HG03045 (cell line): ENCODE measurements around the gene DLEU7.

ENCODE experiments used
- ATAC-seq: cut with Tn5 transposase; IDR thresholded peaks from one replicate; pipeline ENCODE4 v1.9.1; 2021; ENCODE audit warnings: mild to moderate bottlenecking, moderate library complexity; ENCODE audit not compliant: unreplicated experiment

DLEU7 gene

DNA sequence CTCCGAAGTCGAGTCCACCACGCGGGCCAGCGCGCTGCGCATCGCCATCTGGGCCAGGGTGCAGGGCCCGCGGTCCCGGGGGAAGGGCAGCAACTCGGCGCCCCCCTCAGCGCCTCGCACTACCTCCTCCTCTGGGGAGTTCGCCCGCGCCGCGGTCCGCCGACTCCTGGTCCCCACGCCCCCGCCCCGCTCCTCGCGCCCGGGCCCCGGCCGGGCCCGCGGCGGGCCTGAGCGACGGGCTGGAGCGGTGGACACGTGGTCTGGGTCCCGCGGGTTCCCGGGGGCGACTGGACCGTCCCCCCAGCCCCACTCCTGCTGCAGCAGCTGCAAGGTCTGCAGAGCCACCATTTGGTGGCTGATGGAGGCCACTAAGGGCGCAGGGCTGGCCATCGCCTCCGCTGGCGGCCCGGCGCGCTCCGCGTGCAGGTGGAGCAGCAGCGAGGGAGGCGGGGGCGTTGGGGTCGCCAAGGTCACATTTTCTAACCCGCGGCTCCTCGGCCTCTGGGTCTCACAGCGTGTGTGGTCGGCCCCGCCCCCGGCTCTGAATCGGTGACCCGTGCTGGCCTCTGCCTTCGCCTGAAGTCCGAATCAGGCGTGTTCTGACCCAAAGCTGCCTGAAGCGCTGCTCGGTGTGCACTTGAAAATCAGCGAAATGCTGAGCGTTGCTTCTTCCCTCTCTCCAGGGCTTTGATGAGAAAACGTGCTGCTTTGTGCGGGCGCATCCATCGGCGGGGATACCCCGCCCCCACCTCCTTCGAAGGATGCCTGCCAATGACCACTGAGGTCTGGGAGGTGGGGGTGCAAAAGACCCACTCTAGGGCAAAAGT is at the start of gene DLEU7:
DLEU7 (minus strand) TSS at position 436 of the 827 bp plus-strand sequence; CDS start at position 390, 46 bp downstream.
- no peak for ATAC-seq

DNA sequence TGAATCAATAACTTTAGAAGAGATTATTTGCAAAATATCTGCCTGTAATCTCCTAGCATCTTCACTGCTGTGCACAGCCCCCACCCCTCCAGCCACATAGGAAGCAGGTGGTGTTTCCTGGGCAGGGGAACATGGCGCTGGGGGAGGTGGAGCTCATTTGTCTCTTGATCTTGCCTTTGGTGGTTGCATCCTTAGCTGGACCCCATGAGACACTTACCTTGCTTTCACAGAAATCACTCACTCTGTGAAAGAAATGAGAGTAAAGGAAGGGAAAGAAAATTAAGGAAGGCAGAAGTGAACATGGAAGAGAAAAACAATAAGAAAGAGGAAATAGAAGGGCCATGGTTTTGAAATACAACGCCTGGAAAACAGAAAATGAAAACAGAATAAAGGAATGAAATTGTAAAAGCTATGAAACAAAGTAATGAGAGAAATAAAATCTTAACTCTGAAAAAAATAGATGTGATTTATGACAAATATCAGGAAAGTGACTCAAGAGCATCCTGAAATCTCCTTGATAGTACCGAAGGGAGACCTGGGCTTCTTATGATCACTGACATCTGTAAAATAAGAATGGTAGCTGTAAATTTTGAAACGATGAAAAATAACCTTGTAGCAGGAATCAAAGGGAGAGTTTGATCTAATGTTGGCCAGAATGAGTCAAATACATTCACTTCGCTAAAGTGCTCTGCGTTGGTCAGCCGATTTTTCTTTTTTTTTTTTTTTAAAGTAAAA is 48.9 kb upstream of the DLEU7 start:
- ATAC-seq, result no peak

DNA sequence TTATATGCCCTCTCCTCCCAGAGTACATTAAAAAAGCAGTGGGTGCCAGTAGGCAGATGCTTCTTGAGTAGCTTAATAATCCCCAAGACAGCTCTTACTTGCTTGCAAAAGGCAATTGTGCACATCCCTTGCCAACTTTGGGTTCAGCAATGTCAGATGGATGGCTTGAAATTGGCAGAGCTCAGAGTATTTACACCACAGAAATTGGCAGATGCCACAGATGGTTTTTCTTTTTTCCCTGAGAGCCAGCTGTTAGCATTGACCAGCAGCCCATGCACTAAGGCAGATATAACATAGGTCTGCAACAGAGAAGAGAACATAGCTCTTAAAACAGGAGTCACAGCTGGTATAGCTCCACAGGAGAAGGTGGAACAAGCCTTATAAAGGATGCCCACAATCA is 47.7 kb upstream of the DLEU7 start:
- no peak for ATAC-seq

DNA sequence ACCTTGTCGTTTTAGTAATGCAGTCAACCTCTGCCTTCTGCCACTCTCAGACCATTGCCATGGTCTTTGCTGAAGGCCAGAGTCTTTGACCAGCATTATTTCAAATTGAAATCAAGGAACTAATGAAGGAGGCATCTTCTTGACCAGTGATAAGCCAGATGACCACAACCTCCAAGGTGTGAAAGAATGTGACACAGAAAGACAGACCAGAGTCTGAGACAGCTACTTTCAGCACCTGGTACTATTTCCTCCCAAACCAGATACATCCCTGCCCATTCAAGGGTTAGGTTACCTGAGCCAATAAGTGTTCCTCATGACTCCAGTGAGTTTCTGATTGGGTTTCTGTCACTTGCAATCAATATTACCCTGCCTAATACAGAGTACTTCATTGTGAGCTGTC is 45.8 kb upstream of the DLEU7 start:
- no peak for ATAC-seq

DNA sequence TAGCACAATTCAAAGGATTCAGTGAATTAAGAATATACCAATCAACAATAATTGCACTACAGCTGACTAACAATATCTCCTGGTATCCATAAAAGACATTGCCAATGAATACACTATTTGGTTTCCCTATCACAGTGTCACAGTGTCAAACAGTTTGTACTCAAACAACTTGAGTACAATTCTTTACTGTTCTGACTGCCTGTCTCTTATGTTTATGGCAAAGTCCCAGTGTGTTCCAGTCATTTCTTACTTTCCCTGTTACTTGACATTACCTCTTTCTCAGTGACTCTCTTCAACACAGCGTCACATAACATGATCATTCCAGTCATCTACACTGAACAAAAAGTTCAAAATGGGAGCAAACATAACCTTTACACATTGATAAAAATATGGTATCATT is 44.9 kb upstream of the DLEU7 start:
- ATAC-seq, result no peak

DNA sequence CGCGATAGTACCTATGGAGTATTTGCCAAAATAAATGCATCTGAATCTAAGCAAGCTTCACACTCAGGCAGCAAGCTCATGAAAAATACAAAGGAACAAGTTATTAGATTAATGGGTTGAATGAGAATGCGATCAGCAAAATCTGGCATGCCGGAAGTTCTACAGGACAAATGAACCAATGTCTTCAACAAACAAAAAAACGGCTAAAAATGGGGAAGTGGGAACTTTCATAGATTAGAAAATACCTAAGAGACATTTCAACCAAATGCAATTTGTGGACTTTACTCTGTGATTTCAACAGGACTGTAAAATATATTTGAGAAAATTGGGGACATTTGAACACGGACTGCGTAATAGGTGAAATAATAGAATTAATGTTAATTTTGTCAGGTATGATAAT is 43.7 kb upstream of the DLEU7 start:
- ATAC-seq, result no peak

DNA sequence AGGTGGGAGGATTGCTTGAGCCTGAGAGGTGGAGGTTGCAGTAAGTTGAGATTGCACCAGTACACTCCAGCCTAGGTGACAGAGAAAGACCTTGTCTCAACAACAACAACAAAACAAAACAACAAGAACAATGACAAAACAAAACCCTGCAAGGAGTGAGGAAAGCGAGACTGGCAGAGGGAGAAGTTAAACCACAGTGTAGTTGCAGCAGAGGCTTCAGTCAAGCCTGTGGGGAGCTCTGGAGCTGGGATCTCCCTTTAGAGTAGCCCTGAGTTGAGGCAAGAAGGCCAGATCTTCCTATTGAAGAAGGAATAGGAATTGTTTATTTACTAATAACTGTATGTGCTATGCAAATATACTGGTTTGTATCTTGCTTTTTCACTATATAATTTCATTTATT is 40.8 kb upstream of the DLEU7 start:
- ATAC-seq, result no peak

DNA sequence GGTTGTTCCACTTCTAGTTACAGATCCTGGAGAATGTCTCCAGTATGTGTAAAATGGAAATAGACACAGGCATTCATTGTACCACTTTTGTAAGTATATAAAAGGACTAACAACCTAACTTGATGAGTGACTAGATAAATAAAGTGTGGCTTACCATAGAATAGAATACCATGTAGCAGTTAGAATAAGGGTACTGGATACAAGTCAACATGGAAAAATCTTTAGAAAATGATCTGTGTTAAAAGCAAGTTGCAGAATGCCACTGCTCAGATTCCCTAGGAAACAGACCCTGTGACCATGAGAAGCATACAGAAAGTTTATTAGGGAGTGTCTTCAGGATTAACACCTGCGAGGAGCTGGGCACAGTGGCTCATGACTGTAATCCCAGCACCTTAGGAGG is 40.2 kb upstream of the DLEU7 start:
- no peak for ATAC-seq

DNA sequence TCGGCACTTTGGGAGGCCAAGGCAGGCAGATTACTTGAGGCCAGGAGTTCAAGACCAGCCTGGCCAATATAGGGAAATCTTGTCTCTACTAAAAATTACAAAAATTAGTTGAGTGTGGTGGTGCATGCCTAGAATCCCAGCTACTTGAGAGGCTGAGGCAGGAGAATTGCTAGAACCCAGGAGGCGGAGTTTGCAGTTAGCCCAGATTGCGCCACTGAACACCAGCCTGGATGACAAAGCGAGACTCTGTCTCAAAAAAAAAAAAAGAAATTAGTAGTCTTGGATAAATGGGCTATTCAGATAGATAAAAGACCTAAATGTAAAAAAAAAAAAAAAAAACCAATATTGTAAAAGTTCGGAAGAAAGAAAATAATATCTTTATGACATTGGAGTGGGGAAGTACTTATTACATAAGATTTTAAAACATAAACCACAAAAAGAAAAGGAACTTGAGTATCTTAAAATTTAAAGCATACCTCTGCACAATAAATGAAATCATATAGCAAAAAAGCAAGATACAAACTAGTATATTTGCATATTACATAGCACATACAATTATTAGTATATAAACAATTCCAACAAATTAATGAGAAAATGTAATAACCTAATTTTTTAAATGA is 39.4 kb upstream of the DLEU7 start:
- ATAC-seq, result no peak

DNA sequence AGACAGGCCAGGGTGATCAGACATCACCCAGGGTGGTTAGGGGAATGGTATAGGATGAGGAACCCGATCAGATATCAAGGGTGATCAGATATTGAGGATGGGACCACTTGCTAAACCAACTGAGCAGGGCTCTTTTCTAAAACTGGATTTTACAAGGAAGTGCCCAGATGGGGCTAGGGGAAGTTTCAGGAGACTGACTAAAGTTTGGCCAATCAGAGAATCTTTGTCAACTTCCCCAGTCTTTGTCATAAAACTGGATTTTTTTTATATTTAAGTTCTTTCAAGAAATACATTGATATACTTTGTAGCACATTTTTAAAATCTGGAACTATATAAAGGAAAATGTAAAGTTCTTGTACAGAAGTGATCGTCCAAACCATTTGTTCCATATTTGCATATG is 30.5 kb upstream of the DLEU7 start:
- ATAC-seq, result no peak

DNA sequence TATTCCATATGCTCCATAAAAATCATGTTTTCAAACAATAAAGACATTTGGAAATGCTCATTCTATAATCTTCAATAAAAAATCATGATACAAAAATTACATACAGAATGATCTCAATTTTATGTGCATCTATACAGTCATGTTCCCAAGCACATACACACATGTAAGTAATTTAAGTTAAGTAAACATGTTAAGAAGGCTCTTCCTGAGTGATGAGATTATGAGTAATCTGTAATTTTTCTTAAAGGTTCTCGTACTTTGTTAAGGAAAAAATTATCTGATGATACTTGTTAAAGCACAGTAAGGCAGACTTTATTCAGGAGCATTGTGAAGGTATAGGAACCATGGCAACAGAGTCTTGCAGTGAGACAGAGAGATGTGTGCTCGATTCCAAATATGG is 30.0 kb upstream of the DLEU7 start:
- no peak for ATAC-seq

DNA sequence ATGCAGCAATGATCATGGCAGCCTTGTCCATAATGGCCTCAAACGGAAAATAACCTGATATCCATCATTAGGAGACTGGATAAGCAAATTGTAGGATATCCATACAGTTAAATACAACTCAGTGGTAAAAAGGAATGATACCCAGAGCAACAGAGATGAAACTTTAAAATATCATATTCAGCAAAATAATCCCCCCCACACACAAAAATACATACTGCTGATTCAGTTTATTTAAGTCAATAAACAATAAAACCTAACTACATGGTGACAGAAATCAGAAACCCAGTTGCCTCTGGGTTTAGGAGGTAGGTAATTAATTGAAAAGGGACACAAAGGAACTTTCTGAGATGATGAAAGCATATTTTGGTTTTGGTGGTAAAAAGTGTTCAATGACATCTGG is 27.9 kb upstream of the DLEU7 start:
- ATAC-seq, result no peak

DNA sequence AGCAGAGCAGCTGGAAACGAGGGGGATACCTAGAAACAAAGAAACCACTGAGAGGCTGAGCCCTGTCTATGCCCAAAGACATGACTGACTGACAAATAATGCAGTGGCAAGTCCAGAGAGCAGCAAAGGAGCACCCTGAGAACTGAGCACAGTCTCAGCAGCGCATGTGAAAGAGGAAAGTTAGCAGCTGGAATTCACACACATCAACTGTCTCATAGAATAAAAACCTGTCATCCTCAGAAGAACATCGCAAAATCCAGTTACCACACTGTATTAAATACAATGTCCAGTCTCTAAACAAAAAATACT is 24.1 kb upstream of the DLEU7 start:
- ATAC-seq, result no peak

DNA sequence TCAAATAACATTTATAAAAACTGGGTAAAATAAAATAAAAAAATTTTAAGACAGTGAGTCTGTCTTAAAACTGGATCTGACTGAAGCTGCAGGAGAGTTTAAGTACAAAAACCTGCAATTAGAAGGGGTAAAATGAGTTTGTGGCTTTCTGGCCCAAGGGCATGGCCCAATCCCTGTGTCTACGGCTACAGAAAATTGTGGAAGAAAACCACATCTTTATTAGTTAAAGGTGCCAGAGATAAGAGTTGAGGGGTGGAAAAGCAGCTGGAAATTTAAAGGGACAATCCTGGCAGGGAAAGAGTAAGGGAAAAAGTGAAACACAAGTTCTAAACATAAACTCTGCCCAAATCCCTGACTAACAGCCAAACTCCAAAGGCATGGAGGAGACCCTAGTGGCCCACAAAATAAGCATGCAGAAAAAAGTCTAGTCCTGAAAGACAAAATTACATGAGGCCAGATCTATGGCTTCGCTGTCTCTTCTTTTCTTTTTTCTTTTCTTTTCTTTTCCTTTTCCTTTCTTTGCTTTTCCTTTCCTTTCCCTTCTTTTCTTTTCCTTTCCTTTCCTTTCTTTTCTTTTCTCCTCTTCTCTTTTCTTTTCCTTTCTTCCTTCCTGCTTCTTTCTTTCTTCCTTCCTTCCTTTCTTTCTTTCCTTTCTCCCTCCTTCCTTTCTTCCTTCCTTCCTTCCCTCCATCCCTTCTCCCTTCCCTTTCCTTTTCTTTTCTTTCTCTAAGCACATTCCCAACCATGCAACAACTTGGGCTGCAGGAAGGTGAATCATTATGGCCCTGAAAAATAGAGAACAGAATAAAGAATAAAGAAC is 23.5 kb upstream of the DLEU7 start:
- ATAC-seq, result no peak

DNA sequence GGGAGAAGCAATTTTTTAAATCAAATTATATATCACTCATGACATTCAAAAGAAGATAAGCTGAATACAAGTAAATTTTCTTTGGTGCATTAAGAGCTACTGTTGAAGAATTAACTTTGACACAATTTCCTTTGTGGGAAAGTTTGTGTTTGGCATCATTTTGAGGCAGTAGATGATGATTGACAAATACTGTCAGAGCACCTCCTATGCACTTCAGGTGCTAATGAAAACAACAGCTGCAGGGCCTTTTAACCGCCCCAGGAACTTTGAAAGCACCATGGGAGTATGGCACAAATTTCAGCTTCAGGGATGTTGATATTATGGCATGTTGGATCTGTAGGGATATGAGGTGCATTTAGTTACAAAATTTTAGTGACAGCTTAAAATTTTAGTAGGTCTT is 21.0 kb upstream of the DLEU7 start:
- ATAC-seq, result no peak

DNA sequence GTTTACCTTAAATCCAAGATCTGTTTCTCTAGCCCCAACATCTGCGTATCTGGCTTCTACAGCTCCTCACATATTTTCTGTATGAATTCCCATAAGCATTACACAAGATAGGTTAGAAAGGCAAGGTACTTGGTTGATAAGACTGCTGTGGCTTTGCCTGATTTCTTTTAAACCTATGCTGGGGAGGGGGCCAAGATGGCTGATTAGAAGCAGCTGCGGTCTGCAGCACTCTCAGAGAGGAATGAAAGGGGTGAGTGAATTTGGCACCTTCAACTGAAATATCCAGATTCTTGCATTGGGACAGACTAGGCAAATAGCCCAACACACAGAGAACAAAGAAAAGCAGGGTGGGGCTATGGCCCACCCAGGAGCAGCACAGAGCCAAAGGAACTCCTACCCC is 12.2 kb upstream of the DLEU7 start:
- no peak for ATAC-seq

DNA sequence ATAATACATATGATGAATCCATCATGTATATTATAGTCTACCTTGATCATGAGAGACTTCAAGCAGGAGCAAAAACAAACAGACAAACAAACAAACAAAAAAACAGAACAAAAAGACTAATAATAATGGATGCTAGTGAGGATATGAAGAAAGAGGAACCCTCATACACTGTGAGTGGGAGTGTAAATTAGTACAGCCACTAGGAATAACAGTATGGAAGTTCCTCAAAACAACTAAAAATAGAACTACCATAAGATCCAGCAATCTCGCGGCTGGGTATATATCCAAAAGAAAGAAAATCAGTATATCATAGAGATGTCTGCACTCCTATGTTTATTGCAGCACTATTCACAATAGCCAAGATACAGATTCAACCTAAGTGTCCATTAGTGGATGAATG is 7.0 kb upstream of the DLEU7 start:
- ATAC-seq, result no peak

DNA sequence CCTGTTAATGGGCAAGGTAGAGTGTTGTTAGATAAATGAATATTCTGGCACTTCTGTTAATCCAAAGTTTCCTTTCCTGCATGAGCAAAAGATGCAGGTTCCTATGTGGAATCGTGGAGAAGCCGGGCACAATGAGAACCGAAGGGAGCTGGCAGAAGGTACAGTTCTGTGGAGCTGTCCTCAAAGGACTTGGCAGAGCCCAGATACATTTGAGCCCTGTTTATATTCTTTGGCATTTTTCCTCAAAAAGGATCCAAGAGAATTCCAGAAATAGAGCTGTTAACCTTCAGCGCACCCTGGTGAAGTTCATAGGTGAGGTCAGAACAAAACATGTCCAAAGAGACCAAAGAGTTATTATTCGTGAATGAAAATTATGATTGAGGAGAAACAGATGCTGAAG is 4.0 kb upstream of the DLEU7 start:
- no peak for ATAC-seq

DNA sequence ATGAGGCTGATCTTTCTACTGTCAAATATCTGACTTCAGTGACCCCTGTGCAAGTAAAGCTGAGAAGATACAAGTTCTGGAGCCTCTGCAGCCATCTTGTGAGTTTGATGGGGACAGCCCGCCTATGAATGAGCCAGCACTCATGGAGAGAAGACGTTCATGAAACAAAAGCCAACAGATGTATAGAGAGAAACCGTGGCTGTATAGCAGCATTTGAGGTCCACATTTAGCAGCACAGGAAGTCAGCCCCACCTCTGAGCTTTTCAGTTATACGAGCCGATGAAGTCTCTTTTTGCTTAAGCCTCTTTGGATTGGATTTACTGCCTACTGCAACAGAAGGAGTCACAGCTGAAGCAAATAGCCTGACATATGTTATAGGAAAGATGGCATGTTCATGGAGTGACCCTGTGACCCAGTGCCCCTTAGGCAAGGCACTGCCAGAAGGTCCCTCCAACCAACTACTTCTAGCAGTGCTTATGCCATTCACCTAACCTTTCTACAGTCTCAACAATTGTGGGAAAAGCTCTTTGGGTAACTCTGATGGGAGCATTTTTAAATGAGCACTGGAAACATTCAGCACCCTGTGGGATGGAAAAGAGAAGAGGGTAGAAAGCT is 3.5 kb upstream of the DLEU7 start:
- no peak for ATAC-seq

DNA sequence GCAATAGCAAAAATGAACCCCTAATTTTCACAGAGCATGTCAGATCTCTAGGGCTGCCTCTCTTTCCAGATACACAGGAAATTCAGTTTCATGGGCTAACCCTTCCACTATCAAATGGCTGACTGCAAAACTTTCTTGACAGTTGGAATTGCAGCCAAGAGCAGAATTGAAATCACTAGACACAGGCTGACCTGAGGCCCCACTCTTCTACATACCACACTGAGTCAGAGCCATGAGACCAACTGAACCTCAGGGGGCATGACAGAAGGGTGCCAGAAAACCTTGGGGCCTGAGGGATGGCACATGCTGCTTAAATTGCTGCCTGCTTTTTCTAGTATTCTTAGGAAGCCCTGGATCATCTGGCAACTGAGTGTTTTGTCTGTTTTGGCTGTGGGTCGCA is 1.7 kb upstream of the DLEU7 start:
- no peak for ATAC-seq
